ENCODE data around the gene GRK7. TPM values are rescaled to one million over a fixed set of nuclear protein-coding genes. Genes with fewer than 3 reads are reported as not detected.

The GRK7 gene
- total RNA-seq, 1 experiment from 2014 or later = not detected

DNA sequence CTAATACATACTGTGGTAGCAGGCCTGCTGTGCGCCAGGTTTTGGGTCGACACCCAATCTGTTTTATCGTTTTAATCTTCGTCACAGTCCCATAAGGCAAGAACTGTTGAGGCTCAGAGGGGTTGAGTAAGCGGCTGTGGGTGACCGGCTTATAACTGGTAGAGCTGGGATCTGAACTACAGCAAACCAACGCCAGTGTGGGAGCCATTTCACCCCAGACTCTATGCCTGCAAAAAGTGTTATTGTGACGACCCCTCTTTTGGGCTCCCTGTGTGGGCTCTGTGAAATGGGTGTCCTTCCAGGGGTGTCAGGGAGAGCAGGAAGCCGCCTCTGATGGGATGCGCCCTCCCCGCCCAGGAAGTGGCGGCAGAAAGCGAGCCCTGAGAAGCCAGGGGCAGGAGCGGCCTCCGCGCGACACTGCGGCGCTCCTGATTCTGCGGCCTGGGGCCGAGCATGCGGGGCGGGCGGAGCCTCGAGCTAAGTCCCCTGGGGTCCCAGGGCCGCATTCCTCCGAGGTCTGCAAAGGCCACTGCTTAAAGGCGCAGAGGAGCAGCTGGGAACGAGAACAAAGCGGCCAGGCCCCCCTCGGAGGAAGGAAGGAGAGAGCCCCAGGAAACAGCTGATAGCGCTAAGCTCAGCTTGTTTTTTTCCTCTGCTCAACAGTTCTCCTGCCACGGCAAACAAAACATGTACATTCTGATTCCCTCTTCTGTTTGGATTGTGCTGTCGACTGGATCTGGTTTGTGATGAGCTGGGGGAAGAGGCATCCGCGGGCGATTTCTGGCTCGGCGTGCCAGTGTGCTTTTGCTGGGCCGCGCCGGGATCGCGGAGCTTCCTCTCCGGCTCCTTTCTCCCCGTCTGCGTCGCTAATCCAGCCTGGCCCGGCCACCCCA, 33.9 kb downstream of the GRK7 start:
- H3T11ph ChIP-seq (ENCODE audit: low read length) = no peak overlapping the region
- no peak overlapping the region for H2AK5ac ChIP-seq (ENCODE audit: insufficient read length, low read length)
- no peaks in the 10 kb centered on the region for H3K79me2 ChIP-seq (ENCODE audit: insufficient read depth, low read length)
- no peak overlapping the region for H3K27ac ChIP-seq (ENCODE audit: insufficient read length, low read depth, low read length)
- no peaks in the 10 kb centered on the region for H3K23me2 ChIP-seq (ENCODE audit: insufficient read length, low read depth, low read length, poor library complexity, severe bottlenecking)
- H3K79me1 ChIP-seq (ENCODE audit: insufficient read depth, low read depth, low read length, poor library complexity, severe bottlenecking) = no peaks in the 10 kb centered on the region
- H2BK12ac ChIP-seq (ENCODE audit: insufficient read length, low read depth, low read length) = no peak overlapping the region
- no peak overlapping the region for H3K23ac ChIP-seq (ENCODE audit: insufficient read length, low read depth, low read length)
- H2BK15ac ChIP-seq (ENCODE audit: low read depth, low read length) = no peak overlapping the region
- H4K5ac ChIP-seq (ENCODE audit: insufficient read length, low read depth, low read length) = no peak overlapping the region
- Mint-ChIP-seq H3K9me3 (peaks cover 2 to 6% of the 10 kb centered on the region in 2 experiments; a peak in 4 of 5 replicates), H3K4me1 (peaks cover 28 to 37% of the 10 kb centered on the region in 2 experiments), H3K27me3 (ENCODE audit: low read depth) (peaks cover 34% of the 10 kb centered on the region), H3K27ac (peak overlapping the region; percentile 87 to 98 (median 90); a peak in 5 of 7 replicates), H3K4me3 (peak overlapping the region; percentile 68 to 77), H3K36me3 (ENCODE audit: insufficient read depth in 1 of 3, low read depth in 3 of 3) (peaks cover 0 to 5% (median 2%) of the 10 kb centered on the region in 3 experiments; a peak in 2 of 7 replicates)
- peak overlapping the region; percentile 77; the same call in 1 of the 2 replicates for H3K14ac ChIP-seq (ENCODE audit: insufficient read depth, low read length)
- H2BK5ac ChIP-seq (ENCODE audit: insufficient read length, low read length) = no peak overlapping the region
- no peaks in the 10 kb centered on the region for H3K9me3 ChIP-seq (ENCODE audit: control insufficient read depth, low read depth, low read length)
- H3K56ac ChIP-seq (ENCODE audit: insufficient read length, low read depth, low read length) = no peak overlapping the region
- H2BK20ac ChIP-seq (ENCODE audit: low read depth, low read length, poor library complexity, severe bottlenecking) = no peak overlapping the region
- peaks cover 6% of the 10 kb centered on the region; the same call in 1 of the 2 replicates for H3K4me1 ChIP-seq (ENCODE audit: insufficient read depth, low read length)
- H3K18ac ChIP-seq (ENCODE audit: insufficient read length, low read depth, low read length) = no peak overlapping the region
- peak; percentile 85 for DNase-seq
- H3K4ac ChIP-seq (ENCODE audit: low read depth, low read length) = no peak overlapping the region
- no peak overlapping the region for H4K91ac ChIP-seq (ENCODE audit: insufficient read length, low read depth, low read length)
- H4K8ac ChIP-seq (replicated peaks; ENCODE audit: insufficient read length, low read depth, low read length) = no peak overlapping the region
- H3K9ac ChIP-seq (ENCODE audit: extremely low read depth, insufficient read length, low read length) = no peak overlapping the region
- no peaks in the 10 kb centered on the region for H3K27me3 ChIP-seq (ENCODE audit: insufficient read depth, low read length)
- H4K20me1 ChIP-seq (ENCODE audit: control insufficient read depth, insufficient read depth, insufficient read length) = no peaks in the 10 kb centered on the region
- no peak overlapping the region for H2BK120ac ChIP-seq (ENCODE audit: low read depth, low read length, poor library complexity, severe bottlenecking)
- TF ChIP-seq, protein P1, sequence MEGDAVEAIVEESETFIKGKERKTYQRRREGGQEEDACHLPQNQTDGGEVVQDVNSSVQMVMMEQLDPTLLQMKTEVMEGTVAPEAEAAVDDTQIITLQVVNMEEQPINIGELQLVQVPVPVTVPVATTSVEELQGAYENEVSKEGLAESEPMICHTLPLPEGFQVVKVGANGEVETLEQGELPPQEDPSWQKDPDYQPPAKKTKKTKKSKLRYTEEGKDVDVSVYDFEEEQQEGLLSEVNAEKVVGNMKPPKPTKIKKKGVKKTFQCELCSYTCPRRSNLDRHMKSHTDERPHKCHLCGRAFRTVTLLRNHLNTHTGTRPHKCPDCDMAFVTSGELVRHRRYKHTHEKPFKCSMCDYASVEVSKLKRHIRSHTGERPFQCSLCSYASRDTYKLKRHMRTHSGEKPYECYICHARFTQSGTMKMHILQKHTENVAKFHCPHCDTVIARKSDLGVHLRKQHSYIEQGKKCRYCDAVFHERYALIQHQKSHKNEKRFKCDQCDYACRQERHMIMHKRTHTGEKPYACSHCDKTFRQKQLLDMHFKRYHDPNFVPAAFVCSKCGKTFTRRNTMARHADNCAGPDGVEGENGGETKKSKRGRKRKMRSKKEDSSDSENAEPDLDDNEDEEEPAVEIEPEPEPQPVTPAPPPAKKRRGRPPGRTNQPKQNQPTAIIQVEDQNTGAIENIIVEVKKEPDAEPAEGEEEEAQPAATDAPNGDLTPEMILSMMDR (conservative IDR thresholded peaks at IDR 0.05) = no peak
- peak overlapping the region; percentile 45 for H3K4me2 ChIP-seq (ENCODE audit: insufficient read depth, insufficient read length, low read length)
- no CpG with 5 or more reads among the region's 49 CpGs for WGBS (ENCODE audit: extremely low coverage, insufficient read length, low lambda C conversion rate)
- no peak overlapping the region for H2AFZ ChIP-seq (ENCODE audit: low read length)
